HepG2 (cell line): ENCODE measurements around the gene SUN5. TPM values are rescaled to one million over a fixed set of nuclear protein-coding genes. Genes with fewer than 3 reads are reported as not detected.

Experiments
- FOSL2 ChIP-seq: sonication (generic); formaldehyde crosslinking; IDR thresholded peaks from 2 replicates; pipeline ENCODE4 v1.4.0; 2020; ENCODE audit warnings: missing genetic modification reagents
- LCORL ChIP-seq, 2 experiments: fragments of 450-650 bp in 1 of 2; sonication (generic) in 1 of 2; formaldehyde crosslinking in 1 of 2; IDR thresholded peaks; 2 replicates each; pipeline versions ENCODE4 v1.5.0 to v1.6.1; 2017 to 2020; ENCODE audit warnings: antibody characterized with exemption in 1 of 2, missing genetic modification reagents in 1 of 2
- MEIS1 ChIP-seq: sonication (generic); formaldehyde crosslinking; IDR thresholded peaks from 2 replicates; pipeline ENCODE4 v1.9.0; 2021; ENCODE audit warnings: mild to moderate bottlenecking, missing genetic modification reagents, moderate library complexity, borderline replicate concordance
- NRL ChIP-seq: sonication (generic); formaldehyde crosslinking; IDR thresholded peaks from 2 replicates; pipeline ENCODE4 v1.5.0; 2020; ENCODE audit warnings: missing genetic modification reagents, mild to moderate bottlenecking, moderate library complexity, borderline replicate concordance
- SP5 ChIP-seq: IDR thresholded peaks from 2 replicates; pipeline ENCODE4 v1.6.1; 2016; ENCODE audit warnings: low read depth, borderline replicate concordance
- YEATS2 ChIP-seq: sonication (generic); formaldehyde crosslinking; IDR thresholded peaks from 2 replicates; pipeline ENCODE4 v1.4.0; 2020; ENCODE audit warnings: missing genetic modification reagents, borderline replicate concordance
- ZFX ChIP-seq: sonication (generic); formaldehyde crosslinking; IDR thresholded peaks from 2 replicates; pipeline ENCODE4 v1.4.0; 2020; ENCODE audit warnings: mild to moderate bottlenecking, low read depth, missing genetic modification reagents, moderate library complexity
- ZNF720 ChIP-seq: sonication (generic); formaldehyde crosslinking; IDR thresholded peaks from 2 replicates; pipeline ENCODE4 v1.4.0; 2020; ENCODE audit warnings: missing genetic modification reagents
- polyA plus RNA-seq, 8 experiments: library from polyadenylated mRNA; depleted of rRNA in 3 of 8; stranded (reverse) in 7 of 8; unstranded in 1 of 8; fragments of >200 nt; fragmentation: Illumina TruSeq in 4 of 8; extraction: Trizol in 4 of 8; gene quantifications; 2 replicates each; pipeline versions ENCODE4 v1.2.1 to v1.2.3, GENCODE V29; 2011 to 2016; ENCODE audit warnings: low read depth in 4 of 8, missing spikeins in 1 of 8, mixed read lengths in 1 of 8; ENCODE audit not compliant: insufficient read depth in 1 of 8
- total RNA-seq, 5 experiments: library from RNA; depleted of rRNA; stranded (reverse); fragments of >200 nt; fragmentation: Illumina TruSeq; extraction: Trizol; gene quantifications; 2 replicates each; pipeline ENCODE4 v1.2.3, GENCODE V29; 2016; ENCODE audit warnings: low read depth in 1 of 5
- TF ChIP-seq, protein P1 (sequence below), 2 experiments: fragments of 450-650 bp in 1 of 2; sonication (generic) in 1 of 2; formaldehyde crosslinking in 1 of 2; IDR thresholded peaks; 2 replicates each; pipeline versions ENCODE4 v1.6.1 to v1.8.0; 2016 to 2022; ENCODE audit warnings: antibody characterized with exemption in 1 of 2, mild to moderate bottlenecking in 1 of 2, missing genetic modification reagents in 1 of 2
- TF ChIP-seq, protein P2 (sequence below): sonication (generic); formaldehyde crosslinking; IDR thresholded peaks from 2 replicates; pipeline ENCODE4 v1.4.0; 2020; ENCODE audit warnings: missing genetic modification reagents, borderline replicate concordance

SUN5 gene
- total and polyA plus RNA-seq, 2 of the 13 experiments (the other 11 are each of a cell fraction or from before 2014, with no cell fraction given), result not detected

DNA sequence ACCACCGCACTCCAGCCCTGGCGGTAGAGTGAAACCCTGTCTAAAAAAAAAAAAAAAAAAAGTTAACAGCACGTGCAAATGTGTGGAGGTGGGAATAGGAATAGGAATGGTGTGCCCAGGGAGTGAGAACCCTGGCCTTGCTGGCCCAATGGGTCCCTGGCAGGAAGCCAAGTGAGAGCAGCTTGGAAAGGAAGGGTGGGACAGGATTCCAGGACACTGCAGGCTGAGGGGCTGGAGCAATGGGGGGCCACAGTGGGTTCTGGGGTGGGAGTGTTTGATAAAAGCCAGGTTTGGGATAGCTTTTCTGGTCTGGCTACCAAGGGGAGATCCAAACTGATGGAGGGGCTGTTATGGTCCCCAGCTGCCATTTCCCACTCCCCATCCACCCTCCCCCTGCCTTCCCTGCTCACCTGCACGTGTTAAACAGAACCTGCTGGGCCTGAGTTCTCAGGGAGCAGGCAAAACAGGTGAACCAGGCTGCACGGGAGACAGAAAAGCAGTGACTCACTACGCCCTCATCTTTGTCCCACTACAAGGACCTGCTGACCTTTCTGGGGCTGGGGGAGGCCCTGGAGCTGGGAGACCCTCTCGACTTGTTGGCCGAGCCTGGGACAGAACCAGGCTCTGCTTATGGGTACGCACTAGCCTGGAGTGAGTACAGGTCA, 3.3 kb downstream of the SUN5 start (continued):
- TF ChIP-seq, protein P1, sequence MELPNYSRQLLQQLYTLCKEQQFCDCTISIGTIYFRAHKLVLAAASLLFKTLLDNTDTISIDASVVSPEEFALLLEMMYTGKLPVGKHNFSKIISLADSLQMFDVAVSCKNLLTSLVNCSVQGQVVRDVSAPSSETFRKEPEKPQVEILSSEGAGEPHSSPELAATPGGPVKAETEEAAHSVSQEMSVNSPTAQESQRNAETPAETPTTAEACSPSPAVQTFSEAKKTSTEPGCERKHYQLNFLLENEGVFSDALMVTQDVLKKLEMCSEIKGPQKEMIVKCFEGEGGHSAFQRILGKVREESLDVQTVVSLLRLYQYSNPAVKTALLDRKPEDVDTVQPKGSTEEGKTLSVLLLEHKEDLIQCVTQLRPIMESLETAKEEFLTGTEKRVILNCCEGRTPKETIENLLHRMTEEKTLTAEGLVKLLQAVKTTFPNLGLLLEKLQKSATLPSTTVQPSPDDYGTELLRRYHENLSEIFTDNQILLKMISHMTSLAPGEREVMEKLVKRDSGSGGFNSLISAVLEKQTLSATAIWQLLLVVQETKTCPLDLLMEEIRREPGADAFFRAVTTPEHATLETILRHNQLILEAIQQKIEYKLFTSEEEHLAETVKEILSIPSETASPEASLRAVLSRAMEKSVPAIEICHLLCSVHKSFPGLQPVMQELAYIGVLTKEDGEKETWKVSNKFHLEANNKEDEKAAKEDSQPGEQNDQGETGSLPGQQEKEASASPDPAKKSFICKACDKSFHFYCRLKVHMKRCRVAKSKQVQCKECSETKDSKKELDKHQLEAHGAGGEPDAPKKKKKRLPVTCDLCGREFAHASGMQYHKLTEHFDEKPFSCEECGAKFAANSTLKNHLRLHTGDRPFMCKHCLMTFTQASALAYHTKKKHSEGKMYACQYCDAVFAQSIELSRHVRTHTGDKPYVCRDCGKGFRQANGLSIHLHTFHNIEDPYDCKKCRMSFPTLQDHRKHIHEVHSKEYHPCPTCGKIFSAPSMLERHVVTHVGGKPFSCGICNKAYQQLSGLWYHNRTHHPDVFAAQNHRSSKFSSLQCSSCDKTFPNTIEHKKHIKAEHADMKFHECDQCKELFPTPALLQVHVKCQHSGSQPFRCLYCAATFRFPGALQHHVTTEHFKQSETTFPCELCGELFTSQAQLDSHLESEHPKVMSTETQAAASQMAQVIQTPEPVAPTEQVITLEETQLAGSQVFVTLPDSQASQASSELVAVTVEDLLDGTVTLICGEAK (IDR thresholded peaks at IDR 0.05), result no peak
- TF ChIP-seq, protein P1 (CRISPR knock-in tag; IDR thresholded peaks at IDR 0.05), result 0 out of 2 replicates have a peak, but pooled peaks have one; percentile 46
- no peak for TF ChIP-seq YEATS2
- no peak for TF ChIP-seq ZNF720 (CRISPR knock-in tag)
- TF ChIP-seq FOSL2, result peak; percentile 31; the same call in 1 of the 2 replicates
- 0 out of 2 replicates have a peak, but pooled peaks have one; percentile 22 for TF ChIP-seq NRL
- TF ChIP-seq, protein P2, sequence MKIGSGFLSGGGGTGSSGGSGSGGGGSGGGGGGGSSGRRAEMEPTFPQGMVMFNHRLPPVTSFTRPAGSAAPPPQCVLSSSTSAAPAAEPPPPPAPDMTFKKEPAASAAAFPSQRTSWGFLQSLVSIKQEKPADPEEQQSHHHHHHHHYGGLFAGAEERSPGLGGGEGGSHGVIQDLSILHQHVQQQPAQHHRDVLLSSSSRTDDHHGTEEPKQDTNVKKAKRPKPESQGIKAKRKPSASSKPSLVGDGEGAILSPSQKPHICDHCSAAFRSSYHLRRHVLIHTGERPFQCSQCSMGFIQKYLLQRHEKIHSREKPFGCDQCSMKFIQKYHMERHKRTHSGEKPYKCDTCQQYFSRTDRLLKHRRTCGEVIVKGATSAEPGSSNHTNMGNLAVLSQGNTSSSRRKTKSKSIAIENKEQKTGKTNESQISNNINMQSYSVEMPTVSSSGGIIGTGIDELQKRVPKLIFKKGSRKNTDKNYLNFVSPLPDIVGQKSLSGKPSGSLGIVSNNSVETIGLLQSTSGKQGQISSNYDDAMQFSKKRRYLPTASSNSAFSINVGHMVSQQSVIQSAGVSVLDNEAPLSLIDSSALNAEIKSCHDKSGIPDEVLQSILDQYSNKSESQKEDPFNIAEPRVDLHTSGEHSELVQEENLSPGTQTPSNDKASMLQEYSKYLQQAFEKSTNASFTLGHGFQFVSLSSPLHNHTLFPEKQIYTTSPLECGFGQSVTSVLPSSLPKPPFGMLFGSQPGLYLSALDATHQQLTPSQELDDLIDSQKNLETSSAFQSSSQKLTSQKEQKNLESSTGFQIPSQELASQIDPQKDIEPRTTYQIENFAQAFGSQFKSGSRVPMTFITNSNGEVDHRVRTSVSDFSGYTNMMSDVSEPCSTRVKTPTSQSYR, result no peak
- TF ChIP-seq MEIS1 (CRISPR knock-in tag), result no peak
- 0 out of 2 replicates have a peak, but pooled peaks have one; percentile 25 for TF ChIP-seq ZFX (CRISPR knock-in tag)
- peak; percentile 48; the same call in 1 of the 2 replicates for TF ChIP-seq LCORL (IDR thresholded peaks at IDR 0.05)
- no peak for TF ChIP-seq LCORL (CRISPR knock-in tag; IDR thresholded peaks at IDR 0.05)
- TF ChIP-seq SP5 (CRISPR knock-in tag), result 0 out of 2 replicates have a peak, but pooled peaks have one; percentile 1
